ENCODE results near the gene HIVEP3.

HIVEP3 gene

DNA sequence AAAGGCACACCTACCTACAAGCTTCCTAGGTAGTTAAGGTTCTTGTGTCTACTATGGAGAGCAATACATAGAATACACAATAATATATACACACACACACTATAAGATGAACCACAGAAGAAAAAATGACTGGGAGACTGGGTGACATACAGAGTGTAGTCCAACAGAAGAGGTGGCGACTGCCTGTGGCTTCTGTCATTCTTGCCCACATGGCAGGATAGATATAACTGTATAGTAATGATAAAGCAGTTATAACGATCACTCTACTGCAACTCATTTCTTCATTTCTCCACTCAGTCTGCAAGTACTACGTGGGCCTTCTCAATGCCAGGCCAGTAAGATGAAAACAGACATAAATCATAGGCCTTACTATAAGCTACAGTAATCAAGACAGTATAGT lies 320.4 kb downstream of the HIVEP3 start:
- DNase-seq, result no peak

DNA sequence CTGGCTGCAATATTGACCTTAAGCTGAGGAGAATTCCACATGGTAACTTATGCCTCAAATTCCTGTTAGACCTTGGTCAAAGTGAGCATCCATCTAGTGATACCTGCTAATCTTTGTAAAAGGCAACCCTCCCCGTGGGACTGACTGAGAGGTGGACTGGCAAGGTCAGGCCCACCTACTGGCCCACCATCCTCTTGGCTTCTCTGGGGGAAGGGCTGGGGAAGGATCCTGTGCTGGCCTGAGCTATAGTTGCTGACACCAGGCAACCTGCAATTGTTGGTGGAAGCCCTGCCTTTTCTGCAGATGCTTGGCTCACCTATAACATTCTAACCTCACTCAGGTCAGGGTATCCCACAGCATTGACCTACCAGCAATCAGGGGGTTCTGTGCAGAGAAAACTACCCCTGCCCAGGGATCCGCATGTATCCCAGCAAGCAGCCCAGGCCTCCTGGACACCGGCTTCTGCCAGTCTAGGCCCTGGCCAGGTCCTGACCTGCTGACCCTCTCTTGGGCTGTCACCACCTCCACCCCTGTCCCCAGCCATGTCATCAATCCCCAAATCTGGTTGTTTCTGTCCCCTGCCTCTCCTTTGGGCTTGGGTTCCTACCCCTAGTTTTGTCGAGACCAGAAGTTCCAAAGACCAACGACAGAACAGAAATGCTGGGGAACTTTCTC lies 326.1 kb downstream of the HIVEP3 start:
- DNase-seq, result no peak

- DNase-seq, result no peak
These were observed 326.8 kb downstream of the HIVEP3 start for GRCh38 chr1:41591891-41592290.

DNA sequence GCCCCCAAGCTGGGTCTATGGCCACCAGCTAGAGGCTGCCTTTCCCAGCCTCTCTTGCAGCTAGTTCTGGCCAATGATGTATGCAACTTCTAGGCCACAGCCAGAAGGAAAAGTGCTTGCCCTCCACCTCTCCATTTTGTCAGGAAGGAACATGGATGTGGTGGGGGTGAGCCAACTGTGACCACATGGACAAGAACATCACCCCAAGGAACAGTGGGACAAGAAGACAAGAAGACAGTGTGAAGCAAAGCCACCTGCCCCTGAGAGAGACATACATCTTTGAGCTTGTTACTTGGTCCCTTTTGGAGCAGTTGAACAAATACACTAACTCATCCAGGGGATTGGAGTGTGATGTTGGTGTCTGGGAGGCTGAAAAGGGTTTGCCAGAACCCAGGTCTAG lies 328.4 kb downstream of the HIVEP3 start:
- DNase-seq, result no peak

DNA sequence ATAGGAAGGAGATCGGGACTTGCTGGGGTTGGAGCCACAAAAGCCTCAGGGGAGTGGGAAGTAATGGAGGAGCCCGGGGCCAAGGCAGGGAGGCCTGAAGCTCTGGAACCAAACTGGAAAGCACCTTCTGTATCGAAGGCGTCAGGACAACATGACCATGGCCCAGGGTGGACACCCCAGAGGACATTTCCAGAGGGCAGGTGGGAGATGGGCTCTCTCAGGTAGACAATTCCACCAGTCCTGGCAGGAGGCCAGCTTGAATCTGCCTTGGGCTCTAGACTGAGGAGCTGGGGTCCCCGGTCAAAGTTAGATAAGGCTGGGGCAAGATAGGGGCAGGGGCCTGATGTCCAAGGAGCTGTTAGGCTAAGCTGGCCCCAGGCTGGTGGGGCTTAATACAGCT lies 329.3 kb downstream of the HIVEP3 start:
- DNase-seq, result no peak

- no peak for DNase-seq
These were observed 330.3 kb downstream of the HIVEP3 start for GRCh38 chr1:41588334-41588875.

DNA sequence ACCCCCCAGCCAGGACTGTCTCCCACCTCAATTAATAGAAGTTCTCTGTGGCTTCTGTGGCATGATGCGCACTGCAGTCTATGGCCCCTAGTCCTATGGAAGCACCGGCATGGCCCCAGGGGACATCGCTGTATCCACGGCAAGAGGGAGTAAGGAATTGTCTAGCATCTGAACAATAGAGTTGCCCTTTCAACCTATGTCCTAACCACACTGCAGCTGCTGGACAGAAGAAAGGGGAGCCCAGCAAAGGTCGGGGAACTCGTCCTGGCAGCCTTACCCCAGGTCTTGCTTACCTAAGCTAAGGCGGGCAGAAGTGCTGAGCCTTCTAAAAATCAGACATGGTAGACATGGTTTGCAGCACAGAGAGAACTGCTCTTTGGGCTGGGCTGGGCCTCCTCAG lies 330.9 kb downstream of the HIVEP3 start:
- DNase-seq, result no peak

GRCh38 chr1:41586230-41586629 lies 332.5 kb downstream of the HIVEP3 start:
- DNase-seq, result no peak

GRCh38 chr1:41583658-41584547 lies 334.8 kb downstream of the HIVEP3 start:
- DNase-seq, result no peak

GRCh38 chr1:41582851-41583657 lies 335.7 kb downstream of the HIVEP3 start:
- DNase-seq, result no peak

DNA sequence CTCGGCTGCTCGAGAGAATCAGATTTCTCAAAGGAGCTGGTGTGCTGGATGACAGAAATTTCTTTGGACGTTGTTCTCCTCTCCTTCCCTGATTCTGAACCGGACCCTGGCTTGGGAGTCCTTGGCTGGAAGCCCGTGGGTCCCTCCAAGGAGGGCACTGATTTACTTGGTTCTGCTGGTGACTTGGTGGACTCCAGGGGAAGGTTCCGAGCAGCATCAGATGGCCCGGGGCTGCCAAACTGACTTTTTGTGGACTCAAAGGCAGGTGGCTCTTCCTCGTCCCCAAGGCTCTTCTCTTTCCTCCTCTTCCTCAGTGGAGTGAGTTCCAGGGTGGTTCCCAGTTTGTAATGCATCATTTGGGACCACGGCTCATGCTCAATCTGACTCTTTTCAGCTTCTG lies 336.4 kb downstream of the HIVEP3 start:
- no peak for DNase-seq

DNA sequence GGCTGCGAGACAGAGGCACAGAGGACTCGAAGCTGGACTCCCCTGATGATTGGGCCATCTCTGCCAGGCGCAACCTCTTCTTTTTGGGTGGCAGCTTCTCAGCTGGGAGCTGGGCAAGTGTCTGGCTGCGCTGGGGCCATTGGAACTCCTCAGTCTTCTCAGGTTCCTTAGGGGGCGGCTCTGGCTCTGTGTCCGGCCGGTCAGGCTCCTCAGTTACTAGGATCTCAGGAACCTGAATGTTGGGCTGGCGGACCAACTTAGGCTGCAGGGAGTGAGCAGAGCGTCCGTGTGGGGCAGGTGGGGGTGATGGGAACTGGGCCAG lies 336.8 kb downstream of the HIVEP3 start:
- no peak for DNase-seq

DNA sequence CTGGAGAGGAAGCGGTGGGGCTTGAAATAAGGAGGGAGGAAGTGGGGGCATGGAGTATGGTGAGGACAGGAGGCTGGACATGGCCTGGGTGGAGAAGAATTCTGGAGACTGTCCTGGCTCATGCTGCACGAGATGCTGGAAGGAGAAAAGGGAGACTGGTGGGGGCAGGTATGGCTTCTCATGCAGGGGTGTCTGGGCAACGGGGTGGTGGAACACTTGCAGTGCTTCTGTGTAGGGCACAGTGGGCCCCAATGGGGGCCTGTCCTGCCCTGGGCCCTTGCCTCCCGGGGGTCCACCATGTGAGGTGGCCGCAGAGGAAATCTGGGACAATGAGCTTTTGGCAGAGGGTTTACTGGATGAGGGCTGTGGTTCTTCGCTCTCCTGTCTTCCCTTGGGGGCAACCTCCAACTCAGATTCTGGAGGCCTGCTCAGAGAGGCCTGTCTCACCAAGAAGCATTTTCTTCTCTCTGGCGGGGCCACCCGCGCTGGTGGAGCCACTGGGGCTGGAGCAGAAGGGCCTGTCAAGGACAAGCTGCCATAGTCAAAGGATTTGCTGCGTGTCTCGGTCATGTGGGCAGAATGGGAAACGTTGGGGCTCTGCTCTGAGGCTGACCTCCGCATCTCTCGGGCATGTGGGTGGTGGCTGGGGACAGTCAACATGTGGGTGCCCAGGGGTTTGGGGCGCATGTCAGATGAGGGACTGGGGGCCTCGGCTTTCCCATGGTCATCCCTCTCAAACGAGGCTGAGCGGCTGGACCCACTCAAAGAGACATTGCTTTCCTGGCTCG lies 337.3 kb downstream of the HIVEP3 start:
- DNase-seq, result no peak

- no peak for DNase-seq
These were observed 338.1 kb downstream of the HIVEP3 start for GRCh38 chr1:41580520-41581172.

DNA sequence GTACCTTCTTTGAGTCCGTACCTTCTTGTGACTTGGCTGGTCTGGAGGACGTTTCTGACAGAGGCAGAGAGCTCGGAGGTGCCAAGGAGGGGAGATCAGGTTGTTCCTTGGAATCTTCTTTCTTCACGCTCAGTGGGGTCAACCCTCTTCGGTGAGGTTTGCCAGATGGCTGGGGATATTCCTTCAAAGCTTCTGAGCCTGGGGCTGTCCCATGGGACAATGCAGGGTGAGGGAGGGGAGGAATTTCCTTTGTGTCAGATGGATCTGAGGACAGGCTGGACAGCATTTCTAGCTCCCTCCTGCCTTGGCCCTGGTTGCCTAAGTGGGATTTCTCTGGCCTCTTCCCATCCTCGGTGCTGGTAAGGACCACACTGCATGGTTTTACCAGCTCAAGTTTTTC lies 338.7 kb downstream of the HIVEP3 start:
- no peak for DNase-seq

DNA sequence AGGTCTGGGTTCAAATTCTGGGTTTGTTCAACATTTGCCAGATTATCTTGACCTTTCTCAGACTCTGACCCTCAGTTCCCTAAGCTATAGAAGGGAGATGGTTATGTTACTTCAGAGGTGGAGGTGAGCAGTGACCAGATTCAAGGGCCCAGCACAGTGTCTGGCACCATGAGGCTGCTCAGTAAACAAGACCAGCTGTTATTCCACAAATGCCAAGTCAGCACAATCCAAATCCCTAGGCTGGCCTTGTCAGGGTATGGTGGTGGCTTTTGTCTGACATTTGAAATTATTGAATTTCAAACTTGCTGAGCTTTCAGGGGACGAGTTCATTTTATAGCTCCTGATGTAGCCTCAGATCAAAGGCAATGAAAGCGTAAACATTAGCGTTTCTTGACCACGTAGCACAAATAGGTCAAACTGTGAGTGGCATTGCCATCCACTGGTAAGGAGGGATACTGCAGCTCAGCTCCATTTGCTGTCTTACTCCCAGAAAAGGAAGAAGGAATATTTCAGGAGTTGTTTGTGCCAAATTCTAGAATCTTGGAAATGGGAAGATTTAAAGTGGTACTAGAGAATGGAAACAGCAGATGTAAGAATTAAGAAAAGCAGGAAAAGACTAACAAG lies 339.9 kb downstream of the HIVEP3 start:
- DNase-seq, result no peak

DNA sequence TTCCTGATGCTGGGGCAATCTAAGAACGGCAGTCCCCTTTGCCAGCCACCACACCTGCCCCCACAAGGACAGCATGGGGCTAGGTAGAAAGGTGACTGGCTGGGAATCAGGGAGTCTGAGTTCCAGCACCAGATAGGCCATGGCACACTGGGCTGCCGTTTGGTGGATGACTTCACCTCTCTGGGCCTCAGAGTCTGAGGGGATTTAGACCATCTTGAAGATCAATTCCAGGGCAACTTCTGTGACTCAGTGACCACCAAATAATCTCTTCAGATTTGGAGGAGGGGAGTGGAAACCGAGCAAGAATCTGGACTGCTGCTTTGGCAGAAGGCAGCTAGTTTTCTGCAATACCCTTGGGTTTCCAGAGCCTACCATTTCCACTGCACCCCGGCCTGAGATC lies 342.1 kb downstream of the HIVEP3 start:
- no peak for DNase-seq

- no peak for DNase-seq
These were observed 342.5 kb downstream of the HIVEP3 start for GRCh38 chr1:41576206-41576605.

DNA sequence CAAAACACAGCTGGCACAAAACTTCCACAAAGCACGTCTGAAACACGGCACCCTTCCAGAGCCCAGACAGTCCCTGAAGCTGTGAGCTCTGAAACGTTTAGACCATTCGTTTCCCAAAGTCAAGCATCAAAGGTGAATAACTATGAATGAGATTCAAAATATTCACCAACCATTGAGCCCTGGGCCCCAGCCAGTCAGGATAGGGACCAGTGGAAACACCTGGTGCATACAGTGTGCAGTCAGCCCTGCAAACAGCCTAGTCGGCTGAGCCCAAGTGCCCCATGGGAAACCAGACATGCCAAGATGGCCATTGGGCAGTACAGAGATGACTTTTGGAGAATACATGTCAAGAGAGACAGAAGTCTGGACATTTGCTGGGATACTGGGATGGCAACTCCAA lies 343.9 kb downstream of the HIVEP3 start:
- DNase-seq, result no peak

GRCh38 chr1:41573785-41574713 lies 344.7 kb downstream of the HIVEP3 start:
- DNase-seq, result peak; percentile 81

Data from CD4-positive, alpha-beta T cell treated with Interleukin-21 for 1 hour (primary cell).